ENCODE results near the gene IGSF11. TPM values are rescaled to one million over a fixed set of nuclear protein-coding genes. Genes with fewer than 3 reads are reported as not detected.
"Not testable (repeated sequence)": the region's sequence is repeated elsewhere in the genome, so short reads cannot be mapped to it uniquely, and the experiment has no call there.

Gene IGSF11
- total RNA-seq, 1 donor from 2014 or later: 0.14 TPM

DNA sequence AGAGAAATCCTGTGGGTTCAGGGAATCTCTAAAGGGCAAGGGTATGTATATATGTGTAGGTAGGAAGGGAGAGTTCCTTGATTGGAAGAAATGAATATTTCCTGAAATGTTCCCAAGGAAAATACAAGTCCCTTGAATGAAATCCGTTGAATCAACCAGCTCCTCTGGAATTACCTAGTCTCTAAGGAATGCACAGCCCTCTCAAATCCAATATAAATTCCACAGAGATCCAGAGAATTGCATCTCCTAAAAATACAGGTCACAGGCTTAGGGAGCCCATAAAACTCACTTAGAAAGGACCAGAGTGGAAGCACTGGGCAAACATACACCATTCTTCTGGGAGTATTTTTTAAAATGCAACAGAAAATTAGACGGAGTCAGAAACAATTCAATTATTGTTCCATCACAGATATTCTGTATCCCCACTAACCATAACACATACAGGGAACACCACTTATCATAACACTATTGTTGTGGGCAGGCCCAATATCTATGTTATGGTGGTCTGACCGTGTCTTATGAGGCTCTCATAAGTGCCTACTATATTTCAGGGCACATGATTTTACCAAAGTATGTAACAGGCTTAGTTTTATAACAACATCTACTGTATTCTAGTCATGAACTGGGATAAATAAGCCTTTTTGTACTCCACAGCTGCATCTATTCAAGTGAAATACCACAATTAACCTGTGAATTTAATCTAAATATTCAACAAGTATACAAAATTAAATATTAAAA is 43.7 kb downstream of the IGSF11 start:
- intact Hi-C loops (cut with micrococcal nuclease): no loop called here

DNA sequence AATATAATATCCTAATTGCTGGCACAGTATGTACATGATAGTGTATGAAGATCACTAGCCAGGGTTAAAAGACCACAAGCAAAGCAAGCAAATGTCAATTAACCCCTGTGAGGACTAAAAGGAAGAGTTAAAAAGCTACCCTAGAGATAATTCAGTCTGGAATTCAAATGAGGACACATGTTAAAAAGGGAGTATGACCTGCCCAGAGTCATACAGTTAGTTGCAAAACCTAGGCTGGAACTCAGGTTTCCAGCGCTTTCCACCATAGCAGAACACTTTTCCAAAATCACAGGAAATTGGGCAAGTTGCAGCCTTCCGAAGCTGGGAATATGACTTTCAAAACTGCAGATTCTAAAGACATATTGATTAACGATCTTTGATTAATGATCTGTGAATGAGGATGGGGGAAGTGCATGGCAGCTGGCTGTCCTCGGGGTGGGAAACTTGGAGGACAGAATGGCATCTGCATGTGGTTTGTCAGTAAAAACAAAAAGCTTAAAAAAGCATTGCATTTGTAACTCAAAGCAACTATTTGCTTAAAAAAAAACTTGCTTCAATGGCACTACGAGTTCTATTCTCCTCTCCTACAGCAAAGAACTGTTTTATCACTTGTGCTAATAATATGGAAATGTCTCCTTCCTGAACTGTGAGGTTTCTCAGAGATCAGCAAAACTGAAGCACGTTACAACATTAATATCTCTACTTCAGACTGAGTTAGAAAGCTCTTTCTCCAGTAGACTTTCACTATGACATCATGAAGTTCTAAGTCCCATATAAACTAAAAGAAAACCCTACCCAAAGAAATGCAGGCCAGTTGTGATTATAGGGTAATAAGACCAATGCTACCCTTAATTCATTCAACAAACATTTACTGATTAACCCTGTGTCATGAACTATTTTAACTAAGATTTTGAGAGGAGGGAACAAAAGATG is 46.2 kb downstream of the IGSF11 start:
- intact Hi-C loops (cut with micrococcal nuclease): no loop called here

DNA sequence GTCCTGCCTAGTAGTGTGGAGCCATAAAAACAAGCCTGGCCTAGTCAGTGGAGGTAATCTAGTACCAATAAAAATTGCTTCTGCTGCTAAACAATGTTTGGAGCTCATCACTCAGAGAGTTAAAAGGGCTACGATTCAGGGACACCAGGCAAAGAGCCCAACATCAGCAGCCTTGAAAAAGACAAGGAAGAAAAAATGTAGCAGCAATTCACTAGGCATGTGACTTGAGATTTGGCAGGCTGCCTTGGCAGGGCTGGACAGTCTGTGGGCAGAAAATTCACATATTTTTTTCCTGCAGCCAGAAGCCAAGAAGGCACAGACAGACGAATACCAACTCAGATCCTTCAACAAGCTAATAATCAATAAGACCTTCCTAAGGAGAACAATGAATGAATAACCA is 47.2 kb downstream of the IGSF11 start:
- intact Hi-C loops (cut with micrococcal nuclease): no loop called here

- intact Hi-C loops (cut with micrococcal nuclease): no loop called here
Observed at GRCh38 chr3:118986734-118987133, 47.9 kb downstream of the IGSF11 start.

- intact Hi-C loops (cut with micrococcal nuclease): no loop called here
Observed at GRCh38 chr3:118984699-118985098, 49.9 kb downstream of the IGSF11 start.

GRCh38 chr3:118981494-118982134 is 53.0 kb downstream of the IGSF11 start:
- intact Hi-C loops (cut with micrococcal nuclease): no loop called here

GRCh38 chr3:118980832-118981231 is 53.8 kb downstream of the IGSF11 start:
- intact Hi-C loops (cut with micrococcal nuclease): no loop called here

- intact Hi-C loops (cut with micrococcal nuclease): no loop called here
Observed at GRCh38 chr3:118978393-118978758, 56.3 kb downstream of the IGSF11 start.

DNA sequence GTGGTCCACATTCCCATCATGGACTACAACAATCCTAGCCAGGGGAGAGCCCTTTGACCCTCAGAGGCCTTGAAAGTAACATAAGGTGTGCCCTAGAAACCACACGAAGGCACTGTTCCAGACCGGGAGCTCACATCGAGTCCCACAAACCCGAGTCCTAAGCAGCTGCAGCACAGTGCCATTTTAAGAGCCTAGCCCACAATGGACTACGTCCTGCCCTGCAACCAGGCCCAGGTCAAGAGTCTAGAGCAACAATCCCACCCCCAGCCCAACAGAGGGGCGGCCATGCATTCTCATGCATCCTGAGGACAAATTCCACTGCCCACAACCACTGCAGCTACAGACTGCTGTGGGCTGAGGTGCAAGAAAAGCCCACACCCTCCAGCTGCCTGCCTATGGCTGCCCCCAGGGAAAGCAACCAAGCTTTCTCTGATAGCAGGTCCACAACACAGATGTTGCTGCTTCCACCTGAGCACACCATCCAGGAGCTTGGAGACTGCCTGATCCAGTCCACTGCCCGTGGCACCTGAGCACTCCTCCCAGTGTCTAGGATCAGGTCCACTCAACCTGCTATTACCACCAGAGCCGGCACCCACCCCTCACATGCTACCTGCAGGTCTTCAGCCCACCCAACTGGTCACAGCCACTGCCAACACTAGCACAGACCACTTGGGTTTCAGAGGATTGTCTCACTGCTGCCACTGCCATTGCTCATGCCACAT is 56.8 kb downstream of the IGSF11 start:
- intact Hi-C loops (cut with micrococcal nuclease): no loop called here

- intact Hi-C loops (cut with micrococcal nuclease): no loop called here
Observed at GRCh38 chr3:118977118-118977517, 57.5 kb downstream of the IGSF11 start.

DNA sequence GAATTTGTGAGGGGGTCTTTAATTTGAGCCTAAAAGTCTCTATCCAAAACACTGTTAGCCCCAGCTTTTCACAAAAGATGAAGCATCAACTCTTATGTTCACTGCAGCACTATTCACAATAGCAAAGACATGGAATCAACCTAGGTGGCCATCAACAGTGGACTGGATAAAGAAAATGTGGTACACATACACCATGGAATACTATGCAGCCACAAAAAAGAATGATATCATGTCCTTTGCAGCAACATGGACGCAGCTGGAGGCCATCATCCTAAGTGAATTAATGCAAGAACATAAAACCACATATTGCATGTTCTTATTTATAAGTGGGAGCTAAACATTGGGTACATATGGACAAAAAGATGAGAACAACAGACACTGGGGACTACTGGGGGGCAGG is 59.2 kb downstream of the IGSF11 start:
- intact Hi-C loops (cut with micrococcal nuclease): not testable (repeated sequence)

- intact Hi-C loops (cut with micrococcal nuclease): no loop called here
Observed at GRCh38 chr3:118974356-118975097, 60.1 kb downstream of the IGSF11 start.

GRCh38 chr3:118973050-118973449 is 61.6 kb downstream of the IGSF11 start:
- intact Hi-C loops (cut with micrococcal nuclease): no loop called here

DNA sequence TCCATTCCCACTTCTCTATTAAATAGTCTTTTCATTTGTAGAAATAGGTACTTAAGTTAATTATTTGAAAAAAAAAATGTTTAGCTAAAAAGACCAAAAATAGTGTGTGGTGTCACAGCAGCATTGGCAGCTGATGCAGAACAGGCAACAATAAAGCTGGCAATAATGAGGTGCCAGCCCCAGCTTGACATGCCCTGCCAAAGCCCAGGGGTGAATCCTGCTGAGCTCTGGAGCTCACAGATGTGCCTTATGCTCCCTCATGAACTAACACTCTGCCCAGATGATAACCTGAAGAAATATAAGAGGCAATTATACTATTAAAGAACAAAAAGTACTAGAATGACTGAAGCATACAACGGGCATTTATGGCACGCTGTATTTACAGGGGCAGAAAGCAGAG is 63.8 kb downstream of the IGSF11 start:
- intact Hi-C loops (cut with micrococcal nuclease): no loop called here

GRCh38 chr3:118968640-118969039 is 66.0 kb downstream of the IGSF11 start:
- intact Hi-C loops (cut with micrococcal nuclease): no loop called here

GRCh38 chr3:118968111-118968510 is 66.5 kb downstream of the IGSF11 start:
- intact Hi-C loops (cut with micrococcal nuclease): no loop called here

- intact Hi-C loops (cut with micrococcal nuclease): no loop called here
Observed at GRCh38 chr3:118966700-118967099, 67.9 kb downstream of the IGSF11 start.

GRCh38 chr3:118963711-118964110 is 70.9 kb downstream of the IGSF11 start:
- intact Hi-C loops (cut with micrococcal nuclease): no loop called here

- intact Hi-C loops (cut with micrococcal nuclease): no loop called here
Observed at GRCh38 chr3:118960876-118961450, 73.7 kb downstream of the IGSF11 start.

DNA sequence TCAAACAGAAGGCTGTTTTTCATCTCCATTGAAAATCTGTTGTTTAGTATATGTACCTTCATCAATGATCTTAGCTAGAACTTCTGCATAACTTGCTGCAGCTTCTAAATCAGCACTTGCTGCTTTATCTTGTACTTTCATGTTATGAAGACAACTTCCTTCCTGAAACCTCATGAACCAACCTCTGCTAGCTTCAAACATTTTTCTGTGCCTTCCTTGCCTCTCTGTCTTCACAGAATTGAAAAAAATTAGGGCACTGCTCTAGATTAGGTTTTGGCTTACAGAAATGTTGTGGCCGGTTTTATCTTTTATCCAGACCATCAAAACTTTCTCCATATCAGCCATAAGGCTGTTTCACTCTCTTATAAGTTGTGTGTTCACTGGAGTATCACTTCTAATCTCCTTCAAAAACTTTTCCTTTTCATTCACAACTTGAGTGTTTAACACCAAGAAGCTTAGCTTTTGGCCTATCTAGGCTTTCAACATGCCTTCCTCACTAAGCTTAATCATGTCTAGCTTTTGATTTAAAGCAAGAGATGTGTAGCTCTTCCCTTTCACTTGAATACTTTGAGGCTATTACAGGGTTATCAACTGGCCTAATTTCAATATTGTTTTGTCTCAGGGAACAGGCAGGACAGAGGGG is 78.6 kb downstream of the IGSF11 start:
- intact Hi-C loops (cut with micrococcal nuclease): no loop called here

All from T-helper 2 cell treated with Interferon-gamma antibody and Interleukin-4, amounts not matched to agents 100 ng/mL and 5 ng/mL, for 36 hours (primary cell).